Mammary epithelial cell (primary cell): Measurements from ENCODE around the gene DAGLA.

ENCODE experiments used
- EZH2 ChIP-seq: IDR thresholded peaks from 2 replicates; pipeline ENCODE4 v1.6.1; 2012; ENCODE audit warnings: low read length, inconsistent platforms, borderline replicate concordance
- TF ChIP-seq, protein P1 (sequence below), 2 donors: IDR thresholded peaks in 1 of 2; conservative IDR thresholded peaks in 1 of 2; 2 replicates each; pipeline ENCODE4 v1.5.1; 2011 to 2012; ENCODE audit warnings: inconsistent platforms in 2 of 2, low read length in 2 of 2, mild to moderate bottlenecking in 2 of 2, control low read depth in 1 of 2, low read depth in 1 of 2; ENCODE audit not compliant: insufficient read depth in 1 of 2; ENCODE audit errors: extremely low read depth in 1 of 2

DNA sequence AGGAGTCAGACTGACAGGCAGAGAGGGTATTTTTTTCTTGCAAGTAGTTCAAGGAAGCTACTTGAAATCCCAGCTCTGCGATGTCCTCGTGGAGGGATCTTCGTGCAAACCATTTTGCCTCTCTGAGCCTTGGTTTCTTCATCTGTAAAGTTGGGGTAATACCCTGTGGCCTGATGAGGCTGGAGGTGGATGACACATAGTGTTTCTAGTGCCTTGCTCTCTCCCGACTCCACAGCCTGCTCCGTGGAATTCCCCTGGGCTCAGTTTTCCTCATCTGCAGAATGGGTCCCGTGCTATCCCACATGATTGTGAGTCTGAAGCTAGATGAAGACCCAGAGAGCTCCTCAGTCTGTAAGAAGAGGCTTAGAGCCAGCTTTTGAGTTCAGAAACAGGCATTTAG lies 32.7 kb downstream of the DAGLA start:
- TF ChIP-seq EZH2, result no peak
- TF ChIP-seq, protein P1, sequence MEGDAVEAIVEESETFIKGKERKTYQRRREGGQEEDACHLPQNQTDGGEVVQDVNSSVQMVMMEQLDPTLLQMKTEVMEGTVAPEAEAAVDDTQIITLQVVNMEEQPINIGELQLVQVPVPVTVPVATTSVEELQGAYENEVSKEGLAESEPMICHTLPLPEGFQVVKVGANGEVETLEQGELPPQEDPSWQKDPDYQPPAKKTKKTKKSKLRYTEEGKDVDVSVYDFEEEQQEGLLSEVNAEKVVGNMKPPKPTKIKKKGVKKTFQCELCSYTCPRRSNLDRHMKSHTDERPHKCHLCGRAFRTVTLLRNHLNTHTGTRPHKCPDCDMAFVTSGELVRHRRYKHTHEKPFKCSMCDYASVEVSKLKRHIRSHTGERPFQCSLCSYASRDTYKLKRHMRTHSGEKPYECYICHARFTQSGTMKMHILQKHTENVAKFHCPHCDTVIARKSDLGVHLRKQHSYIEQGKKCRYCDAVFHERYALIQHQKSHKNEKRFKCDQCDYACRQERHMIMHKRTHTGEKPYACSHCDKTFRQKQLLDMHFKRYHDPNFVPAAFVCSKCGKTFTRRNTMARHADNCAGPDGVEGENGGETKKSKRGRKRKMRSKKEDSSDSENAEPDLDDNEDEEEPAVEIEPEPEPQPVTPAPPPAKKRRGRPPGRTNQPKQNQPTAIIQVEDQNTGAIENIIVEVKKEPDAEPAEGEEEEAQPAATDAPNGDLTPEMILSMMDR (conservative IDR thresholded peaks at IDR 0.05 in 1 of 2, IDR thresholded peaks at IDR 0.05 in 1 of 2; ENCODE audit: extremely low read depth in 1 of 2, insufficient read depth in 1 of 2, low read depth in 1 of 2, low read length in 2 of 2), result no peak
